Stimulated activated CD4-positive, alpha-beta T cell treated with anti-CD3 and anti-CD28 coated beads, Interleukin-4, amount 100 ng/mL, for 48 hours (primary cell): ENCODE data around the gene ARRDC5.
"Not testable (repeated sequence)": the region's sequence is repeated elsewhere in the genome, so short reads cannot be mapped to it uniquely, and the experiment has no call there.

Experiments
- DNase-seq, 2 donors: peaks; one replicate each; pipeline ENCODE4 v3.0.0-alpha.2; 2020; ENCODE audit warnings: low read depth in 2 of 2

ARRDC5 gene

GRCh38 chr19:4909897-4910593 is 7.3 kb upstream of the ARRDC5 start:
- DNase-seq, result peak; percentile 93 to 97

GRCh38 chr19:4909156-4909896 is 6.6 kb upstream of the ARRDC5 start, which contains the start of gene UHRF1:
Gene UHRF1 (plus strand): TSS chr19:4909501. CDS start chr19:4910886, 1,385 bp downstream.
- DNase-seq, result peak; percentile 67 to 79

- DNase-seq, result no peak
These were observed 6.1 kb upstream of the ARRDC5 start for GRCh38 chr19:4908781-4909155.

- no peak for DNase-seq
These were observed 5.7 kb upstream of the ARRDC5 start for GRCh38 chr19:4908360-4908759.

GRCh38 chr19:4906963-4907362 is 4.3 kb upstream of the ARRDC5 start:
- DNase-seq, result no peak

- DNase-seq, result no peak
These were observed 1.8 kb upstream of the ARRDC5 start for GRCh38 chr19:4904481-4904880.

- DNase-seq, result not testable (repeated sequence)
These were observed 1.8 kb downstream of the ARRDC5 start for GRCh38 chr19:4900879-4901278.

GRCh38 chr19:4897146-4897545 is 5.5 kb downstream of the ARRDC5 start:
- no peak for DNase-seq

GRCh38 chr19:4896372-4896771 is 6.3 kb downstream of the ARRDC5 start:
- no peak for DNase-seq

- DNase-seq, result not testable (repeated sequence)
These were observed 9.7 kb downstream of the ARRDC5 start for GRCh38 chr19:4892962-4893361.

- DNase-seq, result no peak
These were observed 11.6 kb downstream of the ARRDC5 start for GRCh38 chr19:4891066-4891465.

- no peak for DNase-seq
These were observed 13.5 kb downstream of the ARRDC5 start for GRCh38 chr19:4889034-4889815.

- not testable (repeated sequence) for DNase-seq
These were observed 14.9 kb downstream of the ARRDC5 start for GRCh38 chr19:4887803-4888202.

GRCh38 chr19:4884993-4885392 is 17.7 kb downstream of the ARRDC5 start:
- DNase-seq, result not testable (repeated sequence)

GRCh38 chr19:4882874-4883273 is 19.8 kb downstream of the ARRDC5 start:
- not testable (repeated sequence) for DNase-seq

- DNase-seq, result no peak
These were observed 23.7 kb downstream of the ARRDC5 start for GRCh38 chr19:4879041-4879440.

- no peak for DNase-seq
These were observed 24.2 kb downstream of the ARRDC5 start for GRCh38 chr19:4878491-4878968.

- no peak for DNase-seq
These were observed 24.8 kb downstream of the ARRDC5 start for GRCh38 chr19:4877753-4878490.

- no peak for DNase-seq
These were observed 28.8 kb downstream of the ARRDC5 start for GRCh38 chr19:4873930-4874329.

- no peak for DNase-seq
These were observed 31.0 kb downstream of the ARRDC5 start for GRCh38 chr19:4871711-4872110.

- peak in 1 of 2 donors; percentile 30 for DNase-seq
These were observed 32.5 kb downstream of the ARRDC5 start for GRCh38 chr19:4870025-4870700.
